Activated CD4-positive, alpha-beta T cell treated with anti-CD3 and anti-CD28 coated beads for 48 hours (primary cell): ENCODE data around the gene RAB36.

Source experiments
- DNase-seq: peaks from one replicate; pipeline ENCODE4 v3.0.0-alpha.2; 2020

Gene RAB36

GRCh38 chr22:23212061-23213021 lies 67.1 kb downstream of the RAB36 start:
- no peak for DNase-seq

- DNase-seq = no peak
Measured at GRCh38 chr22:23213022-23213555, 67.8 kb downstream of the RAB36 start.

DNA sequence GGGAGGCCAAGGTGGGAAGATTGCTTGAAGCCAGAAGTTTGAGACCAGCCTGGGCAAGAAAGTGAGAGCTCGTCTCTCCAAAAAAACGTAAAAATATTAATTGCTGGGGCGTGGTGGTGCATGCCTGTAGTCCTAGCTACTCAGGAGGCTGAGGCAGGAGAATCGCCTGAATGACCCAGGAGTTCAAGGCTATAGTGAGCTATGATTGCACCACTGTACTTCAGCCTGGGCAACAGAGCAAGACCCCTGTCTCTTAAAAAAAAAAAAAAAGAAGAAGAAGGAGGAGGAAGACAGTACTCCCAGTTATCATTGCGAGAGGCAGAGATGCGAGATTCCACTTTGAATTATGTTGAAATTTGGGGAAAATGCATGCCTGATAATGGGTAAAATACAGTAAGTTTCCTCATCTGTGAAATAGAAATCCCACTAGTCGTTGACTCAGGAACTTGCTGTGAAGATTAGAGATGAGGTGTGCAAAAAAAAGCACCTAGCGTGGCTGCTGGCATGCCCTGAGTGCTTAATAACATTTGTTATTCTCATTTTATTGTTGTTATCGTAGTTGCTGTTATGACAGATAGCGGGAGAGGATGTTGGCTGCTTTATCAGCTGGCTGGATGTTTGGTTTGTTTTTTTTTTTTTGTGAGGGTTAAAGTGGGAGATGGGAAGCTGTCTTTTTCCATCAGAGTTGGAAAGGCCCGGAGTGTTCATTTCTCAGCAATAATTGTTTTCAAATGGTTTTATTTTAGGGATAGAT lies 68.5 kb downstream of the RAB36 start:
- no peak for DNase-seq
